GM12878 (cell line): ENCODE data around the gene HPSE2. TPM values are rescaled to one million over a fixed set of nuclear protein-coding genes. Genes with fewer than 3 reads are reported as not detected.

ENCODE experiments used
- ATAC-seq: fragments of 200-7000 bp; cut with Tn5 transposase; 3 replicates; pipeline ENCODE4 v1.9.1; 2020; ENCODE audit warnings: mild to moderate bottlenecking, moderate library complexity
- BruUV-seq: library from RNA; stranded (reverse); fragments of 400-500 nt; replicated peaks from 2 replicates; lab custom pipeline; 2021; lab: Mats Ljungman, UMichigan
- CTCF ChIA-PET: fragments of 300-600 bp; sonication (Branson Sonifier 250); formaldehyde crosslinking; extraction: SDS; loops from one replicate; lab custom pipeline; 2021; ENCODE audit warnings: inconsistent platforms; lab: Yijun Ruan, JAX
- POLR2A ChIA-PET: fragments of 350-600 bp; formaldehyde crosslinking; extraction: SDS; loops from one replicate; lab custom pipeline; 2021; ENCODE audit warnings: inconsistent platforms; lab: Charles Lee
- RAD21 ChIA-PET: fragments of 300-600 bp; sonication (Branson Sonifier 250); formaldehyde crosslinking; loops from one replicate; lab custom pipeline; 2023; ENCODE audit warnings: antibody characterized with exemption; ENCODE audit not compliant: unreplicated experiment; lab: Charles Lee
- SMC1A ChIA-PET: fragments of 300-600 bp; sonication (Branson Sonifier 250); formaldehyde crosslinking; loops from one replicate; lab custom pipeline; 2023; ENCODE audit not compliant: unreplicated experiment, uncharacterized antibody; lab: Charles Lee
- DNase-seq: peaks from one replicate; pipeline ENCODE4 v3.0.0-alpha.2; 2011; ENCODE audit warnings: low read depth, low spot score
- FAIRE-seq: peaks from 3 replicates; lab custom pipeline; 2011; peaks lifted over from hg19 to GRCh38; lab: Jason Lieb, UNC
- H2AFZ ChIP-seq: 2 replicates; pipeline ENCODE4 v1.6.0; 2011; ENCODE audit warnings: low read depth, low read length, control low read depth; ENCODE audit not compliant: control insufficient read depth
- H3K27ac ChIP-seq: 2 replicates; pipeline ENCODE4 v1.5.1; 2011; ENCODE audit warnings: control low read depth; ENCODE audit not compliant: control insufficient read depth, insufficient read depth
- H3K27me3 ChIP-seq, 2 experiments: replicated peaks in 1 of 2; 2 replicates each; pipeline versions ENCODE4 v1.6.0 to v1.6.1; 2011; ENCODE audit warnings: low read length in 1 of 2; ENCODE audit not compliant: control insufficient read depth in 2 of 2, insufficient read depth in 2 of 2
- H3K36me3 ChIP-seq, 2 experiments: 2 replicates each; pipeline ENCODE4 v1.5.1; 2011; ENCODE audit warnings: low read length in 1 of 2; ENCODE audit not compliant: control insufficient read depth in 2 of 2, insufficient read depth in 2 of 2
- H3K4me1 ChIP-seq: 2 replicates; pipeline ENCODE4 v1.6.1; 2011; ENCODE audit warnings: mild to moderate bottlenecking, low read length, moderate library complexity, mixed read lengths; ENCODE audit not compliant: control insufficient read depth, insufficient read depth
- H3K4me2 ChIP-seq: 2 replicates; pipeline ENCODE4 v1.6.0; 2011; ENCODE audit warnings: control low read depth; ENCODE audit not compliant: control insufficient read depth, insufficient read depth
- H3K4me3 ChIP-seq: fragments of 200-600 bp; sonication (generic); 2 replicates; pipeline ENCODE4 v1.5.1; 2016
- H3K79me2 ChIP-seq: 2 replicates; pipeline ENCODE4 v1.6.0; 2011; ENCODE audit warnings: low read length; ENCODE audit not compliant: control insufficient read depth, insufficient read depth
- H3K9ac ChIP-seq: 2 replicates; pipeline ENCODE4 v1.8.0; 2011; ENCODE audit warnings: low read length, control low read depth, mixed read lengths; ENCODE audit not compliant: control insufficient read depth, insufficient read depth
- H3K9me3 ChIP-seq: replicated peaks from 3 replicates; pipeline ENCODE4 v1.5.1; 2011; ENCODE audit warnings: mild to moderate bottlenecking, low read length; ENCODE audit not compliant: control insufficient read depth, insufficient read depth
- H4K20me1 ChIP-seq: 2 replicates; pipeline ENCODE4 v1.6.0; 2011; ENCODE audit not compliant: control insufficient read depth, insufficient read depth
- BMI1 ChIP-seq: fragments of 450-650 bp; IDR thresholded peaks from 2 replicates; pipeline ENCODE4 v1.6.1; 2016; ENCODE audit warnings: mild to moderate bottlenecking, moderate library complexity, borderline replicate concordance
- CBX3 ChIP-seq: fragments of 200-600 bp; sonication (generic); IDR thresholded peaks from 2 replicates; pipeline ENCODE4 v1.6.1; 2016; ENCODE audit warnings: low read depth, borderline replicate concordance
- CEBPZ ChIP-seq: fragments of 150-350 bp; IDR thresholded peaks from 2 replicates; pipeline ENCODE4 v1.6.1; 2016; ENCODE audit warnings: low read depth, low read length
- ELK1 ChIP-seq: IDR thresholded peaks from 2 replicates; pipeline ENCODE4 v1.6.1; 2012; ENCODE audit warnings: low read depth, low read length, improper control_type of control experiment
- IRF4 ChIP-seq: IDR thresholded peaks from 2 replicates; pipeline ENCODE4 v1.6.1; 2011; ENCODE audit warnings: low read depth, low read length
- KDM1A ChIP-seq: fragments of 200-600 bp; sonication (generic); IDR thresholded peaks from 2 replicates; pipeline ENCODE4 v1.6.1; 2016; ENCODE audit warnings: borderline replicate concordance
- KLF5 ChIP-seq: fragments of 450-650 bp; IDR thresholded peaks from 2 replicates; pipeline ENCODE4 v1.6.1; 2014; ENCODE audit warnings: mild to moderate bottlenecking; ENCODE audit not compliant: partially characterized antibody
- PML ChIP-seq: IDR thresholded peaks from 2 replicates; pipeline ENCODE4 v1.6.1; 2012; ENCODE audit warnings: low read length, inconsistent platforms
- RELA ChIP-seq: fragments of 450-650 bp; IDR thresholded peaks from 2 replicates; pipeline ENCODE4 v1.8.0; 2014; ENCODE audit warnings: borderline replicate concordance; ENCODE audit not compliant: partially characterized antibody
- SMARCA5 ChIP-seq: fragments of 450-650 bp; IDR thresholded peaks from 2 replicates; pipeline ENCODE4 v1.6.1; 2017; ENCODE audit warnings: mild to moderate bottlenecking
- TCF12 ChIP-seq: IDR thresholded peaks from 2 replicates; pipeline ENCODE4 v1.6.1; 2011; ENCODE audit warnings: low read depth, mild to moderate bottlenecking, low read length
- YY1 ChIP-seq: IDR thresholded peaks from 2 replicates; pipeline ENCODE4 v1.6.1; 2011; ENCODE audit warnings: low read depth, mild to moderate bottlenecking, low read length
- ZNF217 ChIP-seq: fragments of 450-650 bp; IDR thresholded peaks from 2 replicates; pipeline ENCODE4 v1.6.1; 2017; ENCODE audit warnings: antibody characterized with exemption, mild to moderate bottlenecking
- WGBS: methylation state at CpG from one replicate; pipeline ENCODE4 v1.1.6; 2016; ENCODE audit warnings: low lambda C conversion rate; ENCODE audit not compliant: insufficient replicate concordance, insufficient coverage; ENCODE audit errors: missing lambda C conversion rate; 5-methylcytosine and 5-hydroxymethylcytosine counted together
- in situ Hi-C: fragments of 300-500 bp; cut with MboI; formaldehyde crosslinking; loops from 9 replicates; pipeline ENCODE4 v1.14.3; 2018; ENCODE audit warnings: mixed read lengths
- intact Hi-C: fragments of 100-400 bp; cut with micrococcal nuclease; formaldehyde crosslinking; loops from one replicate; pipeline ENCODE4 v1.14.2; 2022; ENCODE audit not compliant: unreplicated experiment
- polyA plus RNA-seq, 11 experiments: library from polyadenylated mRNA; depleted of rRNA in 4 of 11; unstranded in 6 of 11; stranded (reverse) in 5 of 11; fragments of >200 nt; fragmentation: Nextera tagmentation in 4 of 11; fragmentation: Illumina TruSeq in 1 of 11; extraction: Ambion mirVana in 4 of 11; extraction: Trizol in 1 of 11; gene quantifications; 1 replicate in 1 of 11; 2 replicates in 10 of 11; pipeline versions ENCODE4 v1.2.1 to v1.2.3, GENCODE V29; 2011 to 2016; ENCODE audit warnings: inconsistent platforms in 2 of 11, missing spikeins in 2 of 11, low read depth in 1 of 11
- total RNA-seq, 4 experiments: library from RNA; depleted of rRNA in 3 of 4; stranded (reverse); fragments of >200 nt in 3 of 4; fragmentation: Illumina TruSeq in 1 of 4; extraction: Trizol in 1 of 4; gene quantifications; 2 replicates each; pipeline versions ENCODE4 v1.2.1 to v1.2.3, GENCODE V29; 2013 to 2021
- TF ChIP-seq, protein P1 (sequence below): fragments of 450-650 bp; IDR thresholded peaks from 2 replicates; pipeline ENCODE4 v1.6.1; 2017; ENCODE audit warnings: mild to moderate bottlenecking, moderate library complexity
- TF ChIP-seq, protein P2 (sequence below): fragments of 450-650 bp; IDR thresholded peaks from 2 replicates; pipeline ENCODE4 v1.6.1; 2018; ENCODE audit warnings: borderline replicate concordance, mild to moderate bottlenecking; ENCODE audit not compliant: partially characterized antibody

HPSE2 gene
- total and polyA plus RNA-seq, 10 of the 15 experiments (the other 5 are each of a cell fraction or from before 2014, with no cell fraction given), result 0.06 TPM; not detected in 9

- SMC1A ChIA-PET, result interaction anchor here (0.6 kb wide), 1 partner anchor 599 kb away, joined by 3 read pairs; no protein-coding TSS in a partner anchor
- Histone ChIP-seq H2AFZ (no peak overlapping the region), H3K79me2 (no peaks in the 10 kb centered on the region), H3K27me3 (no peaks in the 10 kb centered on the region), H3K9me3 (peaks cover 4% of the 10 kb centered on the region; the same call in 1 of the 3 replicates), H3K27ac (no peak overlapping the region), H3K9ac (no peak overlapping the region), H3K4me1 (no peaks in the 10 kb centered on the region), H4K20me1 (no peaks in the 10 kb centered on the region), H3K4me2 (no peak overlapping the region), H3K4me3 (no peak overlapping the region), H3K36me3 (peaks cover 27 to 28% of the 10 kb centered on the region in 2 experiments)
- no peak for FAIRE-seq
- CTCF ChIA-PET, result interaction anchor here (2.2 kb wide), 1 partner anchor 8 kb away, joined by 13 read pairs; no protein-coding TSS in a partner anchor
- intact Hi-C loops (no loop called here), in situ Hi-C loops (no loop called here)
- no peak for DNase-seq
- 93% methylated on average over 1 of the region's 1 CpG for WGBS
- RAD21 ChIA-PET, result no interaction called here
- no peak for ATAC-seq
- POLR2A ChIA-PET, result no interaction called here
- no TSS peak for BruUV-seq
- TF ChIP-seq KLF5 (no peak), SMARCA5 (no peak), TCF12 (no peak), CEBPZ (no peak), KDM1A (no peak), CBX3 (no peak), RELA (no peak), IRF4 (no peak), ZNF217 (no peak), ELK1 (no peak), PML (no peak), BMI1 (no peak), YY1 (no peak)
- TF ChIP-seq, protein P1, sequence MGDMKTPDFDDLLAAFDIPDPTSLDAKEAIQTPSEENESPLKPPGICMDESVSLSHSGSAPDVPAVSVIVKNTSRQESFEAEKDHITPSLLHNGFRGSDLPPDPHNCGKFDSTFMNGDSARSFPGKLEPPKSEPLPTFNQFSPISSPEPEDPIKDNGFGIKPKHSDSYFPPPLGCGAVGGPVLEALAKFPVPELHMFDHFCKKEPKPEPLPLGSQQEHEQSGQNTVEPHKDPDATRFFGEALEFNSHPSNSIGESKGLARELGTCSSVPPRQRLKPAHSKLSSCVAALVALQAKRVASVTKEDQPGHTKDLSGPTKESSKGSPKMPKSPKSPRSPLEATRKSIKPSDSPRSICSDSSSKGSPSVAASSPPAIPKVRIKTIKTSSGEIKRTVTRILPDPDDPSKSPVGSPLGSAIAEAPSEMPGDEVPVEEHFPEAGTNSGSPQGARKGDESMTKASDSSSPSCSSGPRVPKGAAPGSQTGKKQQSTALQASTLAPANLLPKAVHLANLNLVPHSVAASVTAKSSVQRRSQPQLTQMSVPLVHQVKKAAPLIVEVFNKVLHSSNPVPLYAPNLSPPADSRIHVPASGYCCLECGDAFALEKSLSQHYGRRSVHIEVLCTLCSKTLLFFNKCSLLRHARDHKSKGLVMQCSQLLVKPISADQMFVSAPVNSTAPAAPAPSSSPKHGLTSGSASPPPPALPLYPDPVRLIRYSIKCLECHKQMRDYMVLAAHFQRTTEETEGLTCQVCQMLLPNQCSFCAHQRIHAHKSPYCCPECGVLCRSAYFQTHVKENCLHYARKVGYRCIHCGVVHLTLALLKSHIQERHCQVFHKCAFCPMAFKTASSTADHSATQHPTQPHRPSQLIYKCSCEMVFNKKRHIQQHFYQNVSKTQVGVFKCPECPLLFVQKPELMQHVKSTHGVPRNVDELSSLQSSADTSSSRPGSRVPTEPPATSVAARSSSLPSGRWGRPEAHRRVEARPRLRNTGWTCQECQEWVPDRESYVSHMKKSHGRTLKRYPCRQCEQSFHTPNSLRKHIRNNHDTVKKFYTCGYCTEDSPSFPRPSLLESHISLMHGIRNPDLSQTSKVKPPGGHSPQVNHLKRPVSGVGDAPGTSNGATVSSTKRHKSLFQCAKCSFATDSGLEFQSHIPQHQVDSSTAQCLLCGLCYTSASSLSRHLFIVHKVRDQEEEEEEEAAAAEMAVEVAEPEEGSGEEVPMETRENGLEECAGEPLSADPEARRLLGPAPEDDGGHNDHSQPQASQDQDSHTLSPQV, result no peak
- TF ChIP-seq, protein P2, sequence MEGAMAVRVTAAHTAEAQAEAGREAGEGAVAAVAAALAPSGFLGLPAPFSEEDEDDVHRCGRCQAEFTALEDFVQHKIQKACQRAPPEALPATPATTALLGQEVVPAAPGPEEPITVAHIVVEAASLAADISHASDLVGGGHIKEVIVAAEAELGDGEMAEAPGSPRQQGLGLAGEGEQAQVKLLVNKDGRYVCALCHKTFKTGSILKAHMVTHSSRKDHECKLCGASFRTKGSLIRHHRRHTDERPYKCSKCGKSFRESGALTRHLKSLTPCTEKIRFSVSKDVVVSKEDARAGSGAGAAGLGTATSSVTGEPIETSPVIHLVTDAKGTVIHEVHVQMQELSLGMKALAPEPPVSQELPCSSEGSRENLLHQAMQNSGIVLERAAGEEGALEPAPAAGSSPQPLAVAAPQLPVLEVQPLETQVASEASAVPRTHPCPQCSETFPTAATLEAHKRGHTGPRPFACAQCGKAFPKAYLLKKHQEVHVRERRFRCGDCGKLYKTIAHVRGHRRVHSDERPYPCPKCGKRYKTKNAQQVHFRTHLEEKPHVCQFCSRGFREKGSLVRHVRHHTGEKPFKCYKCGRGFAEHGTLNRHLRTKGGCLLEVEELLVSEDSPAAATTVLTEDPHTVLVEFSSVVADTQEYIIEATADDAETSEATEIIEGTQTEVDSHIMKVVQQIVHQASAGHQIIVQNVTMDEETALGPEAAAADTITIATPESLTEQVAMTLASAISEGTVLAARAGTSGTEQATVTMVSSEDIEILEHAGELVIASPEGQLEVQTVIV, result no peak
Measured at GRCh38 chr10:98433371-98433770, 802.3 kb downstream of the HPSE2 start.
